NCI-H69 (cell line): ENCODE data around the gene TMEM217.
"Not testable (repeated sequence)": the region's sequence is repeated elsewhere in the genome, so short reads cannot be mapped to it uniquely, and the experiment has no call there.

Source experiments
- DNase-seq: peaks from one replicate; lab custom pipeline; 2025; lab: John Stamatoyannopoulos, UW

TMEM217 gene

DNA sequence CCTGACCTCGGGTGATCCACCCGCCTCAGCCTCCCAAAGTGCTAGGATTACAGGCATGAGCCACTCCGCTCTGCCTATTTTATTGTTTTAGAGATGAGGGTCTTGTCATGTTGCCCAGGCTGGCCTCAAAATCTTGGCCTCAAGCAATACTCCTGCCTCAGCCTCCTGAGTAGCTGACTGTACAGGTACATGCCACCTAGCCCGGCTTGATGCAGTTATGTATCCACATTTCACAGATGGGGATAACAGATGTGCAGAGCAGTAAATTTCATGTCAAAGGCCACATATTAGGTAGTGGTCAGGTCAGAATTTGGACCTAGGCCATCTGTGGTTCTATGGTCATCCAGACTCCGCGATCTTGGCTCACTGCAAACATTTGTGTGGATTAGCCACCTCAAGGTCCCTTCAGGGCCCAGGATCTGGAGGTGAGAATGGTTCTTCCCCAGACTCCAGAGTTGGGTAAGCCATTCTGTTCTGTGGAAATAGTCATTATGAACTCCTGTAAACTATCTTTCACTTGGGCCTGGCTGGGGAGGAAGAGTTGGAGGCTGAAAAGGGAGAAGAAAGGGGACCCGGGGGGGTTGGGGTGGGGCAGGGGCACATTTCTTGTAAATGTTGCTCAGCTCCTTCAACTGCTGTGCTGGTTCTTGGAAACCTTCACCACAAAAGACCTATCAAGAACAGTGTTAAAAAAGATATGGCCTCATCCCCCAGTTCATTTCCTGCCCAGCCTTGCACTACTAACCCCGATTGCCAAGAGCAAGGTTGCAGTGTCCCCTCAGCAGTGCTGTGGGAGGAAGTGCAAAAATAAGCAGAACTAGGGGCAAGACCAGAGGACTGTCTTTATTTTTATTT is 75.0 kb downstream of the TMEM217 start:
- DNase-seq = no peak

GRCh38 chr6:37180610-37181009 is 77.3 kb downstream of the TMEM217 start:
- DNase-seq = not testable (repeated sequence)

DNA sequence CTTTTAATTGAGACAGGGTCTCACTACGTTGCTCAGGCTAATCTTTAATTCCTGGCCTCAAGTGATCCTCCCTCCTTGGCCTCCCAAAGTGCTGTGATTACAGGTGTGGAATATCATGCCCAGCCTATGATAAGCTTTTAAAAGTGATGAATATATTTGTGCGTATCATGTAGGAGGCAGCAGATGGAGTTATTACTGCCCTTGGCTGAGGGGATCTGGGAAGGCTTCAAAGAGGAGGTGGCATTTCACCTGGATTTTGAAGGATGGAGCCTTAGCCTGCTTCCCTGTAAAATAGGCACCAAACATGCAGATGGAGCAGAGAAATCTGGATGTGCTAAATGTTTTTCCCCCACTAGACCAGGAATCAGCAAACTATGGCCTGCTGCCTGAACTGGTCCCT is 77.9 kb downstream of the TMEM217 start:
- no peak for DNase-seq

GRCh38 chr6:37177935-37178517 is 79.9 kb downstream of the TMEM217 start:
- DNase-seq = no peak

GRCh38 chr6:37177077-37177934 is 80.6 kb downstream of the TMEM217 start:
- no peak for DNase-seq

GRCh38 chr6:37176268-37177076 is 81.5 kb downstream of the TMEM217 start:
- DNase-seq = no peak

- DNase-seq = no peak
These were observed 82.3 kb downstream of the TMEM217 start for GRCh38 chr6:37175332-37176267.

DNA sequence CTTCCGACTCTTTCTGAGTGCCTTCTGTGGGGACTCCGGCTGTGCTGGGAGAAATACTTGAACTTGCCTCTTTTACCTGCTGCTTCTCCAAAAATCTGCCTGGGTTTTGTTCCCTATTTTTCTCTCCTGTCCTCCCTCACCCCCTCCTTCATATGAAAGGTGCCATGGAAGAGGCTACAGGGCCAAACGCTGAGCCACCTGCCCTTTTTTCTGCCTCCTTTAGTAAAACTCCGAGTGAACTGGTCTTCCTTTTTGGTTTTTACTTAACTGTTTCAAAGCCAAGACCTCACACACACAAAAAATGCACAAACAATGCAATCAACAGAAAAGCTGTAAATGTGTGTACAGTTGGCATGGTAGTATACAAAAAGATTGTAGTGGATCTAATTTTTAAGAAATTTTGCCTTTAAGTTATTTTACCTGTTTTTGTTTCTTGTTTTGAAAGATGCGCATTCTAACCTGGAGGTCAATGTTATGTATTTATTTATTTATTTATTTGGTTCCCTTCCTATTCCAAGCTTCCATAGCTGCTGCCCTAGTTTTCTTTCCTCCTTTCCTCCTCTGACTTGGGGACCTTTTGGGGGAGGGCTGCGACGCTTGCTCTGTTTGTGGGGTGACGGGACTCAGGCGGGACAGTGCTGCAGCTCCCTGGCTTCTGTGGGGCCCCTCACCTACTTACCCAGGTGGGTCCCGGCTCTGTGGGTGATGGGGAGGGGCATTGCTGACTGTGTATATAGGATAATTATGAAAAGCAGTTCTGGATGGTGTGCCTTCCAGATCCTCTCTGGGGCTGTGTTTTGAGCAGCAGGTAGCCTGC is 83.2 kb downstream of the TMEM217 start:
- DNase-seq = no peak

DNA sequence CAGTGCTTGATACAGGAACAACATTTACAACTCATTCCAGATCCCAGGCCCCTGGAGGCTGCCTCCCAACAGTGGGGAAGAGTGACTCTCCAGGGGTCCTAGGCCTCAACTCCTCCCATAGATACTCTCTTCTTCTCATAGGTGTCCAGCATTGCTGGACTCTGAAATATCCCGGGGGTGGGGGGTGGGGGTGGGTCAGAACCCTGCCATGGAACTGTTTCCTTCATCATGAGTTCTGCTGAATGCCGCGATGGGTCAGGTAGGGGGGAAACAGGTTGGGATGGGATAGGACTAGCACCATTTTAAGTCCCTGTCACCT is 83.8 kb downstream of the TMEM217 start:
- no peak for DNase-seq

DNA sequence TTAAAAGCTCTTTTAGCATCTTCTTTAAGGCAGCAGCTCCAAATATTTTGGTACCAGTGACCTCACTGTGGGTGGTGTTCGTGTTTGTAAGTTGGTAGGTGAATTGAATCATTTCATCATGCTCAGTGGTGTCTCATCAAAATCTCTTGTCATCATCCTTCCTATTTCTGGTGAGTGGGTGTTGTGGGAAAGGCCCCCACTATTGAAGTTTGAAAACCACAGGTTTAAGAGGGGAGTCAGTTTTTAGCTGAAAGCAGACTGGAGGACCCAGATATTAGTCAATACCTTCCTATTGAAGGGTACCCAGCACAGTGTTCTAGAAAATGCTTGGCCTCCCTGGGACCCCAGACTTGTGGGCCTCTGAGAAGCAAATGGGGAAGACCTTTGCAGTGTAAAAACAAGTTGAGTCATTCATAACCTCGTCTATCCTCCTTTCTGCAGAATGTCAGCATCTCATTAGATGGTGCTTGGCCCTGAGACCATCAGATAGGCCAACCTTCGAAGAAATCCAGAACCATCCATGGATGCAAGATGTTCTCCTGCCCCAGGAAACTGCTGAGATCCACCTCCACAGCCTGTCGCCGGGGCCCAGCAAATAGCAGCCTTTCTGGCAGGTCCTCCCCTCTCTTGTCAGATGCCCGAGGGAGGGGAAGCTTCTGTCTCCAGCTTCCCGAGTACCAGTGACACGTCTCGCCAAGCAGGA is 84.3 kb downstream of the TMEM217 start:
- DNase-seq = no peak

- no peak for DNase-seq
These were observed 84.9 kb downstream of the TMEM217 start for GRCh38 chr6:37172912-37173492.

GRCh38 chr6:37171970-37172812 is 85.8 kb downstream of the TMEM217 start:
- peak; percentile 92 for DNase-seq

- DNase-seq = peak; percentile 75
These were observed 86.6 kb downstream of the TMEM217 start for GRCh38 chr6:37171201-37171969.

- peak; percentile 78 for DNase-seq
These were observed 87.4 kb downstream of the TMEM217 start for GRCh38 chr6:37170273-37171200.

- DNase-seq = peak; percentile 99
These were observed 88.3 kb downstream of the TMEM217 start, which contains the start of gene PIM1 for GRCh38 chr6:37169496-37170272. TSS of gene PIM1 (plus strand) at chr6:37170152. CDS start at chr6:37170576, 424 bp downstream.
